Natural killer cell (primary cell): ENCODE measurements around the gene TBC1D17. TPM values are rescaled to one million over a fixed set of nuclear protein-coding genes. Genes with fewer than 3 reads are reported as not detected.

Experiments used
- ATAC-seq, 3 donors: fragments of 150-1000 bp in 2 of 3; fragments of 200-7000 bp in 1 of 3; cut with Tn5 transposase; 1 replicate in 1 of 3; 2 replicates in 2 of 3; pipeline ENCODE4 v1.10.0; 2021; ENCODE audit warnings: mild to moderate bottlenecking in 2 of 3, moderate library complexity in 2 of 3
- DNase-seq, 2 donors: peaks; one replicate each; pipeline versions ENCODE4 v3.0.0 to v3.0.0-alpha.2; 2013 to 2021; ENCODE audit warnings: mixed read lengths in 1 of 2
- H3K27ac ChIP-seq: one replicate; pipeline ENCODE4 v1.5.1; 2013; ENCODE audit warnings: mild to moderate bottlenecking, low read length
- H3K27me3 ChIP-seq: one replicate; pipeline ENCODE4 v1.6.1; 2013; ENCODE audit warnings: low read length; ENCODE audit not compliant: control insufficient read depth, insufficient read depth
- H3K36me3 ChIP-seq: one replicate; pipeline ENCODE4 v1.6.1; 2013; ENCODE audit warnings: low read length; ENCODE audit not compliant: control insufficient read depth, insufficient read depth
- H3K4me1 ChIP-seq: one replicate; pipeline ENCODE4 v1.6.1; 2013; ENCODE audit warnings: low read length; ENCODE audit not compliant: control insufficient read depth, insufficient read depth
- H3K4me3 ChIP-seq: one replicate; pipeline ENCODE4 v1.5.1; 2013; ENCODE audit warnings: low read length
- H3K9me3 ChIP-seq: one replicate; pipeline ENCODE4 v1.6.1; 2013; ENCODE audit warnings: low read length; ENCODE audit not compliant: control insufficient read depth, insufficient read depth
- H3K27ac Mint-ChIP-seq, 2 donors: one replicate each; pipeline ENCODE4 v1.8.0; 2022; ENCODE audit warnings: mild to moderate bottlenecking in 2 of 2, mixed read lengths in 2 of 2, moderate library complexity in 1 of 2
- H3K27me3 Mint-ChIP-seq, 2 donors: one replicate each; pipeline ENCODE4 v1.8.0; 2022; ENCODE audit warnings: low read depth in 2 of 2, mixed read lengths in 2 of 2
- H3K36me3 Mint-ChIP-seq: one replicate; pipeline ENCODE4 v1.8.0; 2022; ENCODE audit warnings: mixed read lengths
- H3K4me1 Mint-ChIP-seq, 2 donors: one replicate each; pipeline ENCODE4 v1.8.0; 2022; ENCODE audit warnings: mixed read lengths in 2 of 2
- H3K4me3 Mint-ChIP-seq: one replicate; pipeline ENCODE4 v1.8.0; 2022; ENCODE audit warnings: mild to moderate bottlenecking, moderate library complexity, mixed read lengths
- H3K9me3 Mint-ChIP-seq, 2 donors: one replicate each; pipeline ENCODE4 v1.8.0; 2022; ENCODE audit warnings: mixed read lengths in 2 of 2
- WGBS: methylation state at CpG from one replicate; pipeline ENCODE4 v1.1.7; 2013; ENCODE audit warnings: missing lambda C conversion rate; ENCODE audit not compliant: insufficient coverage; 5-methylcytosine and 5-hydroxymethylcytosine counted together
- intact Hi-C: fragments of 100-400 bp; cut with micrococcal nuclease; formaldehyde crosslinking; loops from one replicate; pipeline ENCODE4 v1.14.2; 2022
- total RNA-seq, 4 donors: library from RNA; stranded (reverse); fragments of 120-200 nt in 1 of 4; gene quantifications; one replicate each; pipeline versions ENCODE4 v1.2.3 to v1.2.4, GENCODE V29; 2013 to 2022
- TF ChIP-seq, protein P1 (sequence below): fragments of 200-600 bp; IDR thresholded peaks from one replicate; pipeline ENCODE4 v1.8.0; 2022; ENCODE audit warnings: antibody characterized with exemption

TBC1D17 gene
- 10 to 100 TPM; 45.8 to 59.7 (median 54.4) TPM for total RNA-seq
- total RNA-seq (2013) = 10.0 TPM

DNA sequence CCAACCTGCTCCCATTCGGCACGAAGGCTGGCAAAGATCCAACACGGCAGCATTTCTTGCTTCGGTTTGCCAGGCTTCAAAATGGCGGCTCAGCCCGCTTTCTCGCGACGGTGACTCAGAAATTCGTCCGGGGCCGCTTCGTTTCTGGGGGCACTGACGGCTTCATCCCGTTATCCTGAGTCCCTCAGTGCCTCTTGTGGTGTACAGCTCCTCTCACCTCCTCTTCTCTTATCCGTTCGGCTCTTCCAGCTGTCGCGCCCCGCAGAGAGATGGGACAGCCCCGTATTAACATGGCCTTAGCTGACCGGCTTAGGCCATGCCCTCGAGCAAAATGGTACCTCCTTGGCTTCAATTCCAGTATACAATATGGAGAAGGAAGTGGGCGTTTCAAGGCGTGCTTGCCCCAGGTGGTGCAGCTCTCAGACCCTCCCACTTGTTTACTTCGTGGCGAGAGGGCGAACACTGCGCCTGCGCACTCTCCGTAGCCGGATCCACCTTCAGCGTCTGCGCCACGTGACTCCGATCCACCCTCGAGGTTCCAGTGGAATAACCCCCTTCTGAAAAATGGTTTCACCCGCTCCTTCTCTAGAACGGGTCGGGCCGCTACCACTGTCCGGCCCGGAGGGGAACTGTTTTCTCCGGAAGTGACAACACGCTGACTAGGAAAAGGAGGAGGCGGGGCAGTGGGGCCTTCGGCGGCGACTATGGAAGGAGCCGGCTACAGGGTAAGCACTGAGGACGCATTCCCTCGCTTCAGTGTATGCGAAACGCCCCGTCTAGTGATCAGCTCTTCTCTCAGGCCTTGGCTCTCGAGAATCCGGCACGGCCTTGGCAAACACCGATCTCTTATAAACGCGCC lies at the start of gene TBC1D17, which contains the start of gene AKT1S1:
TBC1D17 (plus strand) TSS at position 683 of the 859 bp plus-strand sequence; CDS start at position 705, 22 bp downstream.
AKT1S1 (minus strand) TSS at position 336 of the 859 bp plus-strand sequence. CDS start 4,060 bp downstream, outside the sequence.
- H3K27ac ChIP-seq = peak within 1 kb of the TSS; percentile 99
- DNase-seq = peak; percentile 93 to 100
- peaks cover 22% of the 10 kb centered on the region for H3K4me1 ChIP-seq
- Mint-ChIP-seq H3K9me3 (no peaks in the 10 kb centered on the region), H3K4me1 (peaks cover 22 to 26% of the 10 kb centered on the region in 2 donors), H3K4me3 (no peak within 1 kb of the TSS), H3K36me3 (no peaks in the 10 kb centered on the region), H3K27ac (no peak within 1 kb of the TSS), H3K27me3 (no peaks in the 10 kb centered on the region)
- no peaks in the 10 kb centered on the region for H3K9me3 ChIP-seq
- peak; percentile 64 to 87 (median 68) for ATAC-seq
- TF ChIP-seq, protein P1, sequence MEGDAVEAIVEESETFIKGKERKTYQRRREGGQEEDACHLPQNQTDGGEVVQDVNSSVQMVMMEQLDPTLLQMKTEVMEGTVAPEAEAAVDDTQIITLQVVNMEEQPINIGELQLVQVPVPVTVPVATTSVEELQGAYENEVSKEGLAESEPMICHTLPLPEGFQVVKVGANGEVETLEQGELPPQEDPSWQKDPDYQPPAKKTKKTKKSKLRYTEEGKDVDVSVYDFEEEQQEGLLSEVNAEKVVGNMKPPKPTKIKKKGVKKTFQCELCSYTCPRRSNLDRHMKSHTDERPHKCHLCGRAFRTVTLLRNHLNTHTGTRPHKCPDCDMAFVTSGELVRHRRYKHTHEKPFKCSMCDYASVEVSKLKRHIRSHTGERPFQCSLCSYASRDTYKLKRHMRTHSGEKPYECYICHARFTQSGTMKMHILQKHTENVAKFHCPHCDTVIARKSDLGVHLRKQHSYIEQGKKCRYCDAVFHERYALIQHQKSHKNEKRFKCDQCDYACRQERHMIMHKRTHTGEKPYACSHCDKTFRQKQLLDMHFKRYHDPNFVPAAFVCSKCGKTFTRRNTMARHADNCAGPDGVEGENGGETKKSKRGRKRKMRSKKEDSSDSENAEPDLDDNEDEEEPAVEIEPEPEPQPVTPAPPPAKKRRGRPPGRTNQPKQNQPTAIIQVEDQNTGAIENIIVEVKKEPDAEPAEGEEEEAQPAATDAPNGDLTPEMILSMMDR = no peak
- intact Hi-C loops = loop anchor here (1.0 to 5.0 kb wide), 8 partner anchors 8 to 424 kb away; partner anchors contain the start of genes ALDH16A1, ATF5, FUZ and IL4I1
- no peaks in the 10 kb centered on the region for H3K27me3 ChIP-seq
- H3K36me3 ChIP-seq = peaks cover 28% of the 10 kb centered on the region
- peak within 1 kb of the TSS; percentile 57 for H3K4me3 ChIP-seq
- under 1% methylated on average over 61 of the region's 61 CpGs for WGBS

DNA sequence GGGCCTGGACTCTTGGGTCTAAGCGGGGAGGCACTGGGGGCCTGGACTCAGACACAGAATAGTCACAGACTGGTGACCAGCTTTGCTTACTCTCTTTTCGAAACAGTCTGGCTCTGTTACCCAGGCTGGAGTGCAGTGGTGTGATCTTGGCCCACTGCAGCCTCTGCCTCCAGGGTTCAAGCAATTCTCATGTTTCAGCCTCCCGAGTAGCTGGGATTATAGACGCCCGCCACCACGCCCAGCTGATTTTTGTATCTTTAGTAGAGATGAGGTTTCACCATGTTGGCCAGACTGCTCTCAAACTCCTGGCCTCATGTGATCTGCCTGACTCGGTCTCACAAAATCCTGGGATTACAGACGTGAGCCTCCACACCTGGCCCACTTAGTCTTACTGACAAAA lies 48.3 kb upstream of the TBC1D17 start:
- Histone ChIP-seq H3K27ac (no peak overlapping the region), H3K9me3 (no peaks in the 10 kb centered on the region), H3K4me3 (no peak overlapping the region), H3K4me1 (no peaks in the 10 kb centered on the region), H3K27me3 (no peaks in the 10 kb centered on the region), H3K36me3 (peaks cover 31% of the 10 kb centered on the region)
- no peak for ATAC-seq
- no peak overlapping the region for H3K27ac Mint-ChIP-seq
- no peaks in the 10 kb centered on the region for H3K27me3 Mint-ChIP-seq
- WGBS = 92% methylated on average over 8 of the region's 8 CpGs
- no peaks in the 10 kb centered on the region for H3K36me3 Mint-ChIP-seq
- intact Hi-C loops = no loop called here
- peaks cover 8 to 11% of the 10 kb centered on the region in 2 donors for H3K4me1 Mint-ChIP-seq
- no peaks in the 10 kb centered on the region for H3K9me3 Mint-ChIP-seq
- TF ChIP-seq, protein P1 = no peak
- H3K4me3 Mint-ChIP-seq = no peak overlapping the region
- no peak for DNase-seq

DNA sequence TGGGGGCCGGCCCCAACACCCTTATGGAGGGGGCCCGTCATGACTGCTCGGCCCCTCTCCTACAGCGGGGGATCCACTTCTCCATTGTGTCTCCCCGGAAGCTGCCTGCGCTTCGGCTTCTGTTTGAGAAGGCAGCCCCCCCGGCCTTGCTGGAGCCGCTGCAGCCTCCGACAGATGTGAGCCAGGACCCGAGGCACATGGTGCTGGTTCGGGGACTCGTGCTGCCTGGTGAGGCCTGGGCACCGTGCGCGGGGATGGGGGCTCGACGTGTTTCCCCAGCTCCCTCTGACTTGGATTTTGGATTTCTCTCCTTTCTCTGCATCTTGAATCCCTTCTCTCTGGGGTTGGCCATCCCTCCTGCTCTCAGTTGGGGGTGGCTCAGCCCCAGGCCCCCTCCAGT lies 47.8 kb upstream of the TBC1D17 start:
- 97% methylated on average over 18 of the region's 18 CpGs for WGBS
- H3K27me3 ChIP-seq = no peaks in the 10 kb centered on the region
- H3K9me3 Mint-ChIP-seq = no peaks in the 10 kb centered on the region
- ATAC-seq = no peak
- H3K4me3 Mint-ChIP-seq = no peak overlapping the region
- no peak for DNase-seq
- H3K4me1 ChIP-seq = no peaks in the 10 kb centered on the region
- no peak overlapping the region for H3K27ac Mint-ChIP-seq
- H3K9me3 ChIP-seq = no peaks in the 10 kb centered on the region
- TF ChIP-seq, protein P1 = no peak
- intact Hi-C loops = no loop called here
- H3K27ac ChIP-seq = no peak overlapping the region
- no peaks in the 10 kb centered on the region for H3K36me3 Mint-ChIP-seq
- H3K4me1 Mint-ChIP-seq = peaks cover 8 to 11% of the 10 kb centered on the region in 2 donors
- peaks cover 36% of the 10 kb centered on the region for H3K36me3 ChIP-seq
- no peak overlapping the region for H3K4me3 ChIP-seq
- H3K27me3 Mint-ChIP-seq = no peaks in the 10 kb centered on the region
